HEK293 (cell line): ENCODE data around the gene CMTM8.

ENCODE experiments used
- CTCF ChIA-PET: fragments of 350-600 bp; formaldehyde crosslinking; extraction: SDS; loops from one replicate; lab custom pipeline; 2021; ENCODE audit warnings: antibody characterized with exemption; lab: Yijun Ruan, JAX
- POLR2A ChIA-PET: fragments of 300-600 bp; formaldehyde crosslinking; extraction: SDS; loops from one replicate; lab custom pipeline; 2020; ENCODE audit warnings: antibody characterized with exemption, inconsistent platforms; lab: Yijun Ruan, JAX
- H3K27ac ChIP-seq: fragments of 200-500 bp; sonication (Bioruptor generic); 2 replicates; pipeline ENCODE4 v1.5.1; 2014; ENCODE audit warnings: low read depth, low read length, control low read depth, inconsistent platforms; ENCODE audit errors: extremely low read depth
- H3K36me3 ChIP-seq, 2 experiments: fragments of 200-500 bp in 1 of 2; sonication (Bioruptor generic) in 1 of 2; 1 replicate in 1 of 2; 2 replicates in 1 of 2; pipeline ENCODE4 v1.5.1; 2014 to 2017; ENCODE audit warnings: inconsistent platforms in 2 of 2, low read length in 2 of 2; ENCODE audit not compliant: control insufficient read depth in 2 of 2, insufficient read depth in 1 of 2
- H3K4me1 ChIP-seq: fragments of 200-500 bp; sonication (Bioruptor generic); 2 replicates; pipeline ENCODE4 v1.5.1; 2014; ENCODE audit warnings: mild to moderate bottlenecking, low read length, inconsistent platforms; ENCODE audit not compliant: control insufficient read depth, insufficient read depth
- H3K4me3 ChIP-seq: 2 replicates; pipeline ENCODE4 v1.5.1; 2011; ENCODE audit warnings: low read depth, mild to moderate bottlenecking, control low read depth, low read length, moderate library complexity
- H3K9me3 ChIP-seq: fragments of 200-500 bp; sonication (Bioruptor generic); 2 replicates; pipeline ENCODE4 v1.5.1; 2014; ENCODE audit warnings: low read depth, low read length, inconsistent platforms; ENCODE audit not compliant: control insufficient read depth, insufficient read depth
- PRDM4 ChIP-seq: fragments of 450-650 bp; formaldehyde crosslinking; IDR thresholded peaks from 2 replicates; pipeline ENCODE4 v1.5.1; 2017; ENCODE audit warnings: missing biosample characterization, missing genetic modification characterization
- TSHZ1 ChIP-seq: fragments of 450-650 bp; formaldehyde crosslinking; IDR thresholded peaks from 2 replicates; pipeline ENCODE4 v1.5.1; 2016; ENCODE audit warnings: missing biosample characterization, missing genetic modification characterization, borderline replicate concordance
- ZNF132 ChIP-seq: fragments of 450-650 bp; formaldehyde crosslinking; IDR thresholded peaks from 2 replicates; pipeline ENCODE4 v1.5.1; 2017; ENCODE audit warnings: missing biosample characterization, missing genetic modification characterization, borderline replicate concordance
- ZNF155 ChIP-seq: fragments of 450-650 bp; formaldehyde crosslinking; IDR thresholded peaks from 2 replicates; pipeline ENCODE4 v1.5.1; 2016; ENCODE audit warnings: missing biosample characterization, missing genetic modification characterization
- ZNF18 ChIP-seq: fragments of 450-650 bp; formaldehyde crosslinking; IDR thresholded peaks from 2 replicates; pipeline ENCODE4 v1.5.1; 2016; ENCODE audit warnings: missing biosample characterization, missing genetic modification characterization
- ZNF544 ChIP-seq: fragments of 450-650 bp; formaldehyde crosslinking; IDR thresholded peaks from 2 replicates; pipeline ENCODE4 v1.5.0; 2017; ENCODE audit warnings: missing biosample characterization, missing genetic modification characterization
- ZNF549 ChIP-seq: fragments of 450-650 bp; IDR thresholded peaks from 2 replicates; pipeline ENCODE4 v1.5.1; 2018; ENCODE audit warnings: missing biosample characterization, missing genetic modification characterization, mild to moderate bottlenecking, inconsistent platforms, moderate library complexity
- ZNF658 ChIP-seq: fragments of 450-650 bp; formaldehyde crosslinking; IDR thresholded peaks from 2 replicates; pipeline ENCODE4; 2016; ENCODE audit warnings: missing biosample characterization, missing genetic modification characterization
- ZNF843 ChIP-seq: fragments of 450-650 bp; formaldehyde crosslinking; IDR thresholded peaks from 2 replicates; pipeline ENCODE4 v1.5.1; 2016; ENCODE audit warnings: missing biosample characterization, missing genetic modification characterization
- ZSCAN30 ChIP-seq: fragments of 450-650 bp; IDR thresholded peaks from 2 replicates; pipeline ENCODE4 v1.5.1; 2018; ENCODE audit warnings: missing biosample characterization, mild to moderate bottlenecking, missing genetic modification characterization, moderate library complexity
- ZSCAN5A ChIP-seq: fragments of 450-650 bp; formaldehyde crosslinking; IDR thresholded peaks from 2 replicates; pipeline ENCODE4 v1.5.1; 2016; ENCODE audit warnings: missing biosample characterization, missing genetic modification characterization
- TF ChIP-seq, protein P1 (sequence below): fragments of 450-650 bp; formaldehyde crosslinking; IDR thresholded peaks from 2 replicates; pipeline ENCODE4 v1.5.1; 2016; ENCODE audit warnings: missing biosample characterization, missing genetic modification characterization

Gene CMTM8

DNA sequence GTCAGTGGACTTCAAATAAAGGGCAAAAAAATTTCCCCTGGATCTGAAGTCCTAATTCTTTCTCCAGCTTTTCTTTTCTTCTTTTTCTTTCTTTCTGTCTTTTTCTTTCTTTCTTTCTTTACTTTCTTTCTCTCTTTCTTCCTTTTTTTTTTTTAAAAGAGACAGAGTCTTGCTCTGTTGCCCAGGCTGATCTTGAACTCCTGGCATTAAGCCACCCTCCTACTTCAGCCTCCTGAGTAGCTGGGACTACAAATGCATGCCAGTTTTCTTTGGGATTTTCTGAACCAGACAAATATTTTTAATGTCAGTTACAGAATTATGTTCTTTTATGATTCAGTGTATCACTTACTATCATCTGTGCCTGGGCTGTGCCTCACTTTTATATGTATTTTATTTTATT is 45.4 kb upstream of the CMTM8 start:
- no peak overlapping the region for H3K27ac ChIP-seq
- H3K36me3 ChIP-seq: no peaks in the 10 kb centered on the region
- CTCF ChIA-PET: no interaction called here
- TF ChIP-seq TSHZ1 (no peak), ZNF18 (tag by site-specific recombination) (no peak), ZNF544 (tag by site-specific recombination) (no peak), ZNF155 (tag by site-specific recombination) (no peak), ZNF658 (tag by site-specific recombination) (no peak), ZNF549 (tag by site-specific recombination) (no peak)
- TF ChIP-seq, protein P1, sequence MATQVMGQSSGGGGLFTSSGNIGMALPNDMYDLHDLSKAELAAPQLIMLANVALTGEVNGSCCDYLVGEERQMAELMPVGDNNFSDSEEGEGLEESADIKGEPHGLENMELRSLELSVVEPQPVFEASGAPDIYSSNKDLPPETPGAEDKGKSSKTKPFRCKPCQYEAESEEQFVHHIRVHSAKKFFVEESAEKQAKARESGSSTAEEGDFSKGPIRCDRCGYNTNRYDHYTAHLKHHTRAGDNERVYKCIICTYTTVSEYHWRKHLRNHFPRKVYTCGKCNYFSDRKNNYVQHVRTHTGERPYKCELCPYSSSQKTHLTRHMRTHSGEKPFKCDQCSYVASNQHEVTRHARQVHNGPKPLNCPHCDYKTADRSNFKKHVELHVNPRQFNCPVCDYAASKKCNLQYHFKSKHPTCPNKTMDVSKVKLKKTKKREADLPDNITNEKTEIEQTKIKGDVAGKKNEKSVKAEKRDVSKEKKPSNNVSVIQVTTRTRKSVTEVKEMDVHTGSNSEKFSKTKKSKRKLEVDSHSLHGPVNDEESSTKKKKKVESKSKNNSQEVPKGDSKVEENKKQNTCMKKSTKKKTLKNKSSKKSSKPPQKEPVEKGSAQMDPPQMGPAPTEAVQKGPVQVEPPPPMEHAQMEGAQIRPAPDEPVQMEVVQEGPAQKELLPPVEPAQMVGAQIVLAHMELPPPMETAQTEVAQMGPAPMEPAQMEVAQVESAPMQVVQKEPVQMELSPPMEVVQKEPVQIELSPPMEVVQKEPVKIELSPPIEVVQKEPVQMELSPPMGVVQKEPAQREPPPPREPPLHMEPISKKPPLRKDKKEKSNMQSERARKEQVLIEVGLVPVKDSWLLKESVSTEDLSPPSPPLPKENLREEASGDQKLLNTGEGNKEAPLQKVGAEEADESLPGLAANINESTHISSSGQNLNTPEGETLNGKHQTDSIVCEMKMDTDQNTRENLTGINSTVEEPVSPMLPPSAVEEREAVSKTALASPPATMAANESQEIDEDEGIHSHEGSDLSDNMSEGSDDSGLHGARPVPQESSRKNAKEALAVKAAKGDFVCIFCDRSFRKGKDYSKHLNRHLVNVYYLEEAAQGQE (tag by site-specific recombination): no peak
- H3K9me3 ChIP-seq: no peaks in the 10 kb centered on the region
- no peaks in the 10 kb centered on the region; the same call in 1 of the 2 replicates for H3K4me1 ChIP-seq
- H3K4me3 ChIP-seq: no peak overlapping the region
- POLR2A ChIA-PET: no interaction called here

DNA sequence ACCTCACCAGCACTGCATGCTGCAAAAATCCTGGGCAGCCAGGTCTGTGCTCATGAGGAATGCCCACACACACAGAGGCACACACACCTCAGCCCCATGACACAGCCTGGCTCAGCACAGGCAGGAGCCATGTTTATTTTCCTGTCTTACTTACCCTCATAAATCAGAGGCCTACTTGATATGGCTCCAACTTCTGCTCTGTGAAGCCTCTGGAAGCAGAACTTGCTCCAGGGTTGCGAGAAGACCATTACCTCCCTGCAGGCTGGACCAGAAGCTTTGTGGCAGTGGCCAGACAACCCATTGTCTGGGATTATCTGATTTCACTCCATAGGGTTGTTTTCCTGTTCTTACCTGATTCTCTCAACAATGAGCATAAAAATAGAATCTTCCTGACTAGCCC is 43.8 kb upstream of the CMTM8 start:
- no peak for TF ChIP-seq PRDM4
- no peak for TF ChIP-seq ZNF843
- TF ChIP-seq ZNF132 (tag by site-specific recombination): no peak
- TF ChIP-seq ZSCAN30 (tag by site-specific recombination): peak; percentile 48; the same call in 1 of the 2 replicates
- no peak for TF ChIP-seq ZSCAN5A (tag by site-specific recombination)
- Histone ChIP-seq H3K27ac (no peak overlapping the region), H3K4me3 (no peak overlapping the region), H3K36me3 (no peaks in the 10 kb centered on the region), H3K4me1 (no peaks in the 10 kb centered on the region; the same call in 1 of the 2 replicates), H3K9me3 (no peaks in the 10 kb centered on the region)
- CTCF ChIA-PET: no interaction called here
- POLR2A ChIA-PET: no interaction called here
